Activated naive CD4-positive, alpha-beta T cell treated with Interleukin-2 at 50 U/mL for 16 hours (primary cell): ENCODE data around the gene RPS21.

Experiments
- DNase-seq: peaks from one replicate; pipeline ENCODE4 v3.0.0-alpha.2; 2020

Gene RPS21

DNA sequence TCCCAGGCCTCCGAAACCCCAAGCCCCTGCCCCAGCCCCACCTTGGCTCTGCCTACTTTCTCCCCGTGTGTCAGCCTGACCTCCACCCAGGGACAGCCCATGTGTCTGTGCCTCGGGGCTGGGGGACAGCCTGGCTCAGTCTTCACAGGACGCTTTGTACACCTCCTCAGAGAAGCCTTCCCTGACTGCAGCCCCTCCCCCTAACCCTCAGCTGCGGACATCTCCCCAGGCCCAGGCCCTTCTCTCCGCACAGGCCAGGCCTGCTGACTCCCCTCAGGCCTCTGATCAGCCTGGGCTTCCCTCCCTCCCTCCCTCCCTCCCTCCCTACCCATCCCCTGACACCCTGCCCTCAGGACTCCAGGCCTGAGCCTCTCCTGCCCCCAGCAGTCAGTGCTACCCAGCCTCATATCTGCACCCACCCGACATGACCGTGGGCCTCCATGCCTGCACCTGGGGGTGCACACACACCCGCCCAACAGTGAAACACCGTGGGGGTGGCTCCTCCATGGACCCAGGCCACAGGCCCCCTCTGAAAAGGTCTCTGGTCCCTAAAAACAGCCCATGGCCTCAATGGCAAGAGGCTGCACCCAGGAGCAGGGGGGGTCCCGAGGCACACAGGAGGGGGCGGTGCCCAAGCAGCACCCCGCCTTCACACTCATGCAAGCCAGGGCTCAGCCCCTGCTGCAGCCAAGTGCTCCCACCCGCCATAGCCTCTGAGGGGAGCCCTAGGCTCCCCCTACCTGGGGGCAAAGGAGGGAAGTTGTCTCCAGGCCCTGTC lies 32.7 kb upstream of the RPS21 start:
- DNase-seq: no peak

DNA sequence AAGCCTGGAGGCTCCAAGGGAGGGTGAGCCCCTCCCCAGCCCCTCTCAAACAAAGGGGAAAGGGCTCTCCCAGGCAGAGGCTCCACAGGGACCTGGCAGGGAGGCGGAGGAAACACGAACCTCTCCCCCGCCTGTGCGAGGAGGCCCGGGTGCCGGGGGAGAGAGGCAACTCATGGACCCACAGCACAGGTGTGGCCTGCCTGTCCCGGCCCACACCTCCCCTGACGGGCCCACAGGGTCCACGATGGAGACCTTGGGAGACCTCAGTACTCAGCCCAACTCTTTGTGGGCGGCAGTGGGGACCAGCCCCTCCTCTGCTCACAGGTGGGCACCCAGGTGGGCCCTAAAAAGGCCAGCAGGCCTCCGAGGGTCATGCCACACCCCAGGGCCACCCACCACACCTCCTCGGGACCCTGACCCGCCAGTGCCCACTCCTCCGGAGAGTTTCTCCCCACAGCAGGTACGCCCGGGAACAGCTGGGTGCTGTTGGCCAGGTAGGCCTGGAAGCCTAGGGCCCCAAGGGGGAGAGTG lies 32.0 kb upstream of the RPS21 start:
- DNase-seq: no peak

DNA sequence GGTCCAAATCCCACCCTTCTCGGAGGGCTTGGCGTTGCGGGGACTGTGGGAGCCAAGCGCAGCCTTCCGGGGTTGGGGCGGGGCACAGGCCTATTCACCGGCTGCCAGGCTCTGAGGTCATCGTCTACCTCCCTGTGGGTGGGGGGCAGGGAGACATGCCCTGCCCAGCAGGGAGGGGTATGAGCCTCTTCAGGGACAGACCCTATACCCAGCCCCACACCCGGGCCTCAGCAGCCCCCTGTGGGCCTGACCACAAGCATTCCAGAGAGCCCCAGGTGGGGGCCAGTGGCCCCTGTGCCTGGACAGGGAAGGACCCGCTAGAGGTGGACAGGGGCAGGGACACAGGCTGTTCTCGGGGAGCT lies 31.4 kb upstream of the RPS21 start:
- DNase-seq: no peak

DNA sequence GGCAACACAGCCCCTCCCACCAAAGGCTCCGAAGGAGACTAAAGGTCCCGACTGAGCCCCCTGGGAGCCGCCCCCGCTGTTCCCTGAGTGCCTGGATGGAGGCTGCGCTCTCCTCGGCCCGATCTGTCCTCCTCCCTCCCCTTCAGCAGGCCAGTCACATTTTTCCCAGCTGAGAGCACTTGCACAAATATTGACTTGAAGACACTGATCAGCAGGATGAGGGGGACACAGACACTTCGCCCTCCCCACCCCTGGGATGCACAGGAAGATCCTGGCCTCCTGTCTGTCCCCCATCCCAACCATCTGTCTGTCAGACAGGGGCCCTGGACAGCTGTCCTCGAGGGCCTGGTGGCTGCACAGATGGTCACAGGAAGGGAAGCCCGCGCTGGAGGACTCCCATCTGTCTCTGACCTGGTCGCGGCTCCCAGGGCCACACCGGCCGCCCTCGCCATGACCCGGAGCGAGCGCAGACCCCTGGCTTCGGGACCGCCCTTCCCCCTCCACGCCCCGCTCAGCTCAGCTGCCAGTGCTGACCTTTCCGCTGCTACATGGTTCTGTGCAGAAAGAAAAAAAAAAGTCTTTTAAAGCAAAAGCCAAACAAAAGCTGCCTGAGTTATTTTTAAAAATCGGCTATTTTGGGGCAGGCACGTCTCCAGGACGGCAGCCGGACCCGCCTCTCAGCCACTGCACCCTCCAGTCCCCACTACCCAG lies 30.9 kb upstream of the RPS21 start:
- no peak for DNase-seq

DNA sequence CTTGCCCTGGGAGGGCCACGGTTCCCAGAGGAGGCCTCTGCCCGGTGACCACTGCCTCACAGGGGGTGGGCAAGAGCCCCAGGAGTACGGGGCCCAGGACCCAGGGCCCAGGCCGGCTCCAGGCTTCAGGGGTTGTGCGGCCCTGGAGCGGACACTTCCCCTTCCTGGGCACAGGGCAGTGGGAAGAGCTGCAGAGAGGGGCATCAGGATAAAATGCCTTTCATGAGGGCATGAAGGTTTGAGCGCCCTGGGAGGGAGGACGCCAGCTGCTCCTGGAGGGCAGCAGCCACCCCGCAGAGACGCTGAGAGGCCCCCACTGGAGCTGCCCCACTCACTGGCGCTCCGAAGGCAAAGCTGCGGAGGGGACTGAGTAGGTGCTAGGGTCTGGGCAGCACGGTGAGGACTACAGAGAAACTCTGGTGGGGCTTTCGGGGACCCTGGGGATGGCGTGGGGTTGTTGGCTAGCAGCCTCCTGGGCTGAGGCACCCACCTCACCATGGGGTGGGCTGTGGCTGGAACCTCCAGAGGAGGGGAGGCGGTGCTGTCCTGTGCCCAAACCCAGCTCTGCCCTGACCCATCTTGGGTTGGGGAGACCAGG lies 30.2 kb upstream of the RPS21 start:
- DNase-seq: no peak

DNA sequence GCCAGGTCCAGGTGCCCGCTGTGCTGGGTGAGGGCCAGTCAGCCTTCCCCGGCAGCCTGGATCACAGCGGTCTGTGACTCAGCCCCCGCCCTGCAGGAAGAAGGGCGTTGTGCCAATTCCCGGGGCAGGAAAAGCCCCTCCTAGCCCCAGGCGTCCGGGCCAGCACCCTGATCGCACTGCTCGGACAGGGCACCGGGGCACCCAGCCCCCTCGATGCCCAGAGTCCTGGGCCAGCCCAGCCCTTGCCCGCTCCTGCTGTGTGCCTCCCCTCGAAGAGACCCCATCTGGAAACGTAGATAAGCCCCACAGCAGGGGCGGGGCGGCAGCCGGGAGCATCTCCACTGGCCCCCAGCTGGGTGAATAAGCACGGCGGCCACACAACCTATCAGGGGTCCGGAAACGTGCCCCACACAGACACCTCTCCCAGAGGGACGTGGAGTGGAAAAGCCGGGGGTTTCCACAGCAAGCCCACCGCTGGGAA lies 29.7 kb upstream of the RPS21 start:
- no peak for DNase-seq

DNA sequence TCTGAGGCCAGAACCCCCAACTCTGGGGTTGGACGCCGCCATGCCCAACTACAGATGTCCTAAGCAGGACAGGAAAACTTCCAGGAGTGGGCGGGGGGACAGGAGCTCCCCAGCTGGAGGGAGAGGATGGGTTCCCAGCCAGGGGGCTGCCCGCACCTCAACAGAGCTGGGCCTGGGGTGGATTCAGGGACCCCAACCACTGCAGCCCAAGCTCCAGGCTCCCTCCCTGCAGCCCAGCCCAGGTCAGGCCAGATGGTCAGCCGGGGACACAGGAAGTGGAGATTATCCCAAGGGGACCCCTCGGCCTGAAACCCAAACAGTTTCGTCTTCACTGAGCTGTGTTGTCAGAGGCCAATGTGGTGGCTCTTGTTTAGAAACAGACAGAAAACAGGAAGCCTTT lies 29.2 kb upstream of the RPS21 start:
- no peak for DNase-seq

DNA sequence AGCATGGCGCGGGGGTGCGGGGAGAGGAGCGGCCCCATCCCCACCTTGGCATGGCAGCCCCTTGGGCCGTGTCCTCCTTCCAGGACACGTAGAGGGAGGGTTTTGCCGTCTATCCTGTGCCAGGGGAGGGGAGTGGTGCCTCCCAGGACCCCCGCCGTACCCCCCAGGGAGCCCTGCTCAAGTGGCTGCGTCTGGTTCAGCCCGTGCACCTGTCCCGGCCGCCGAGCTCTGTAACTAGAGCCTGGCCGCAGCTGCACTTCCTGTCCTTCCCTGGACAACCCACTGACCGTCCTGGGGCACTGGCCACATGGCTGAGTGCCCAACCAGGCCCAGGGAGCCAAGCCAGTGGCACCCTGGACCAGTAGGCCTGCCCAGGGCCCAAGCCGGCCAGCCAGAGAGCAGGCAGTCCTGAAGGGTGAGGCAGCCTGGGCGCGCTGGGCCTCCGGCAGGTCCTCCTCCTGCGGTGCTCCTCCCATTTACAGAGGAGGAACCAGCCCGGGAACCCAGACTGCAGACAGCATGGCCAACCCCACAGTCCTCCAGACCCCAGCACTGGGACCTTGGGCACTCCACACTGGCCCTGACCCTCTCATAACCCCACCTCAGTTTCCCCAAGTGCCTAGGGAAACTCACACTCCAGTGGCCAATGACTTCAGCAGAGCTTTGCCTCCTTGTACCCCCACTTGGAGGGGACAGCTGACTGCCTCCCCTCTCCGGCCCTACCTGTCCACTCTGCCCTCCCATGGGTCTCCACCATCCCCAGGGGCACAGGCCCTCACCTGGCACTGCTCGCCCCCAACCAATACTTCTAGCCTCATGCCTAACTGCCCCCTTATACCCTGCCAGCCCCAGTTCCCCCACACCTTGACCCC lies 28.5 kb upstream of the RPS21 start:
- DNase-seq: no peak

DNA sequence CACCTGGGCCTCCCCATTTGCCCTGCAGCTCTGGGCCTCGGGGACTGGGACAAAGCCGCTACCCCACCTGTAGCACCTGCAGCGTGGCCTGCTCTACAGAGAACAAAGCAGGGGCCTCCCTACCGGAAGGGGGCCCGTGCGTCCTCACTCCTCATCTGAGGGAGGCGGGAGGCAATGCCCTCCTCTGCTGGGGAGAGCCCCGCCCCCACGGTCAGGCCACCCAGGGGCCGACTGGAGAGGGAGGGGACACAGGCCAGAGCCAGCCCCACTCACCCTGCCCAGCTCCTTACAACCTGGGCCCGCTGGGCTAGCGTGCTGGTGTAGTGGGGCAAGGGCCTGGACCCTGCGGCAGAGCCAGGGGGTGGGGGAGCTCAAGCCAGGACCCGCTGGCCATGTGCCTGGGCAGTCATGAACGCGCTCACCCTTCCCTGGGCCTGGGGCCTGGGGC lies 27.8 kb upstream of the RPS21 start:
- DNase-seq: no peak

DNA sequence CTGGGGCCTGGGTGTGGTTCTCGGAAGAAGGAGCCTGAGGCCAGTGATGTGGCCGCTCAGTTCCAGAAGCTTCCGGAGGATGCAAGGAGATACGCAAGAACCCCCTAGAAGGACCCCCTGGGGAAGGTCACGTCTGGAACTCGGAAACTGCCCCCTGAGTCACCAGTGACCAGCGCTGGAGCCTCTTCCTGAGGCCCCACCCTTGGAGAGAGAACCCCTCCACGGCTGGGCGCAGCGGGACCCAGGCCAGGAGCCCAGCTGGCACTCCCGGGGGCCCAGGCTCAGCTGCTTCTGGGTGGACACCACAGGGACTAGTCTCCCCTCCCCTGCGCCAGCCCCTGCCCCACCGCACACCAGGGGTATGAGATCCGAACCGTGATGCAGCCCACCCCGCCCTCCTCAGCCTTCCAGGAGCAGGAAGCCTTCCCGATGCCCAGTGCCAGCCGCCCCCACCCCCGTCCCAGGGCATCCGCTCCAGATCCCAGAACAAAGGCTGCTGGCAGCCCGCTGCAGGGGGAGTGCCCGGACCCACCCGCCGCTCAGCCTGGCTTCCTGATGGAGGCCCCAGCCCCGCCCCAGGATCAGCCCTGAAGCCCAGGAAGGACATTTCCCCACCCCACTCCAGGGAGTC lies 27.3 kb upstream of the RPS21 start:
- no peak for DNase-seq

DNA sequence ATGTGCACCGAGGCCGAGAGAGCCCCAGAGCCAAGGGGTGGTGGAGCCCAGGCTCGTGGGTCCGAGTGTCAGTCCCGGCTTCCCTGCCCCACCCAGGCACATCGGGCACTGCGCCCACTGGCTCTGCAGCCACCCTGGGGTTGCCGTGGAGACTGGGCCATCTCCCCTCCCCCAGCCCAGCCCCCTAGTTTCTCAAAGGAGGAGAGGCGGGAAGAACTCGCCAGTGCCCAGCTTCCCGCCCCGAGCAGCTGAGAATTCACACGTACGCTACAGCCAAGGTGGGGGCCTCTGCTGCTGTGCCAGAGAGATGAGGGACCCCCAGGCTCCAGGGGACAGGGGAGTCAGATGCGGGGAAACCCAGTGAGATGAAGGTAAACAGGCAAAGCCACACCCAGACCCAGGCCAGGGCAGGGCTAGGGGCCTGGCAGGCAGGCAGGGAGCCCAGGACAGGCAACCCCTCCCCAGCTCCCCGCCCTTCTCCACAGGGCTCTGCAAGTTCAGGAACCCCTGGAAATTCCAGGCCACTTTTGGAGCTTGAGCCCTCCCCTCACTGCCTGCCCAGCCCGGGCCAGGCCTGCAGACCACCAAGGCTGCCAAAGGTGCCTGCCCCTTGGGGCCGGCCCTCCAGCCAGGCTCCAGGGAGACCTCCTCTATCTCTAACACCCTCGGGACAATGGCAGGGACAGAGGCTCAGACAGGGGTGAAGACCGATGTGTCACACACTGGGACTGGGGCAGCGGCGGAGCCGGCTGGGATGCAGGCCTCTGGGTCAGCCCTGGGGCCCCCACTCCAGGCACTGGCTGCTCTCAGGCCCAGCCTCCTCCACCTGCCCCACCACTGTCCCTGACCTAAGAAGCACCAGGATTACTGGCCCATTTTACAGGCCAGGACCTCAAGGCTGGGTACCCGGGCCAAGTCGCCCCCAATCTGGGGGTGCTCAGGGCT lies 25.8 kb upstream of the RPS21 start:
- no peak for DNase-seq

DNA sequence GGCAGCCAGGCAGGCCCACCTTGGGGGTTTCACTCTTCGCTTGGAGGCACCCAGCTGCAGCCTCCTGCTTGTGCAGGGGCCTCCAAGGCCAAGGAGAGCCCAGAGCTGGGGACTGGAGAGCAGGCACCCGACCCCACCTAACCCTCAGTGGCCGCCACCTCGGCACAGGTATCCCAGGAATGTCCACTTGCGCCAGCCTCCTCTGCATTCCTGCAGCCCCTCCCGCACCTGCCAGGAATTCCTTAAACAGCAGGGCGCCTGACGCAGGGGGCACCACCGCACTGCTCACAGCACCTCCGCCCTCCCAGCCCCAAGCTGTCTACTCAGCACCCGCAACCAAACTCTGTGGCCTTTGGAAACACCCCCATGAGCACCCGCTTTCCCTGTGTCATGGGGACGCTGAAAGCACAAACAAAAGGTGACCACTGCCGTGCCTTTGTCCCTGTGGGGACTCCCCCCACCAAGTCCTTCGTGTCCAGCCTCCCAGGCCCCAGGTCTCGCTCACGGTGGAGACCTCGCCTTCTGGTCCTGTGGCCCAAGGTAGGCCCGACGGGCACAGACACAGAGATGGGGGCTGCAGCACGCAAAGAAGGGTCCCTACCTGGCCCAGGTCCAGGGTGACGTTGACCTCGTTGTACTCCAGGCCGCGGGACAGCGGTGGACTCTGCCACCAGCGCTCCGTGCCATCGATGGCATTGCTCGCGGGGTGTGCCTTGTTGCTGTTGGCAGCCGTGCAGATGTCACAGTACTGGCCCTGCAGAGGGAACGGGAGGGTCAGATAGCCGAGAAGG lies 24.9 kb upstream of the RPS21 start:
- no peak for DNase-seq

DNA sequence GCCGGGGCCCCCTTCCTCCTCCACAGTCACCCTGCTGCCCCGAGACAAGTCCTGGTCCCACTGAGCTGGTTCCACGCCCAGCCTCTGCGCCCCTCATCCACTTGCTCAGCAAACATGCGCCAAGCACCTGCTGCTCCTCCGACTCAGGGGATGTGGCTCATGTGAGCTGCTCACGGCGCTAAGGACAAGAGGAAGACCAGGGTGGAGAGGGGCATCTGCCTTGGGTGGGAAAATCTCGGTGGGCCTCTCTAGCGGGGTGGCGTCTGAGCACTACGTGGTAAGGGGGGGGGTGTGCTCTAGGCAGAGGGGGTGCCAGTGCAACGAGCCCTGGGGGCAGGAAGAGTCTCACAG lies 24.3 kb upstream of the RPS21 start:
- DNase-seq: no peak

DNA sequence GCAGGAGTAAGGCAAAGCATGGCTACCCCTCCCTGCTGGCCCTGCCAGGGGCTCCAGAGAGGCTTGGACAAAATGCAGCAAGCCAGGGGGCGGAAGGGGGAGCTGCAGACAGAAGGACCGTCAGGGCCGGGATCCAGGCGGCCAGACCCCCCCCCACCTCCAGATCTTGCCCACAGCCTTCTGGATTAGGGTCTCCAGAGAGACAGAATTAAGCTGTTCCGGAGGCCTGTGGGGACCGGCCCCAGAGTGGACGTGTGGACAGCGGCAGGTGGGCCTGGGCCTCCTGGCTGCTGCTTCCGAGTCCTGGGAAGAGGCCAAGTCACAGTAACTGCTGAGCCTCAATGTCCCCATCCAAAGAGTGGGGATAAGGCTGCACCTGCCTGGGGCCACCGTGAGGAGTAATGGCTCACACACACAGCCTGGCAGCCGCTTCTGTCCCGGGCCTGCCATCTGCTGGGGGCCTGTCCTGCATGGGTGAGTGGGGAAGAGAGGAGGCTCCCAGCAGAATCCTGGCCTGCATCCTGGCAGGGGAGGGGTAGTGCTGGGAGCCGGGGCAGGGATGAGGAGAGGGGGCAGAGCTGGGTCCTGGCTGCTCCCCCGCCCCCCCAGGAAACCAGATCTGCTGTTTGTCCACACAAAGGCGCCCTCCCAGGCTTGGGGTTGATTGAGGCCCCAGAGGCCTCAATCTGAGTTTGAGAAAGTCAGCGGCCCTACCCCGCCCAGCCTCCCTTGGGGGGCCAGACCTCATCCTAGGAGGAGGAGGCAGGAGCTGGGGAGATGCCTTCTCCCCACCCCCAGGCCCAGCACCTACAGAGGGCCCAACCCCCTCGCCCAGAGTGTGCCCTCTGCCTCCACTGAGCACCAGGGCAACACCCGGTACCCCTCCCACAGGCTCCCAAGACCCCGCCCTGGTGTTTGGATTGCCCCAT lies 23.6 kb upstream of the RPS21 start:
- no peak for DNase-seq

DNA sequence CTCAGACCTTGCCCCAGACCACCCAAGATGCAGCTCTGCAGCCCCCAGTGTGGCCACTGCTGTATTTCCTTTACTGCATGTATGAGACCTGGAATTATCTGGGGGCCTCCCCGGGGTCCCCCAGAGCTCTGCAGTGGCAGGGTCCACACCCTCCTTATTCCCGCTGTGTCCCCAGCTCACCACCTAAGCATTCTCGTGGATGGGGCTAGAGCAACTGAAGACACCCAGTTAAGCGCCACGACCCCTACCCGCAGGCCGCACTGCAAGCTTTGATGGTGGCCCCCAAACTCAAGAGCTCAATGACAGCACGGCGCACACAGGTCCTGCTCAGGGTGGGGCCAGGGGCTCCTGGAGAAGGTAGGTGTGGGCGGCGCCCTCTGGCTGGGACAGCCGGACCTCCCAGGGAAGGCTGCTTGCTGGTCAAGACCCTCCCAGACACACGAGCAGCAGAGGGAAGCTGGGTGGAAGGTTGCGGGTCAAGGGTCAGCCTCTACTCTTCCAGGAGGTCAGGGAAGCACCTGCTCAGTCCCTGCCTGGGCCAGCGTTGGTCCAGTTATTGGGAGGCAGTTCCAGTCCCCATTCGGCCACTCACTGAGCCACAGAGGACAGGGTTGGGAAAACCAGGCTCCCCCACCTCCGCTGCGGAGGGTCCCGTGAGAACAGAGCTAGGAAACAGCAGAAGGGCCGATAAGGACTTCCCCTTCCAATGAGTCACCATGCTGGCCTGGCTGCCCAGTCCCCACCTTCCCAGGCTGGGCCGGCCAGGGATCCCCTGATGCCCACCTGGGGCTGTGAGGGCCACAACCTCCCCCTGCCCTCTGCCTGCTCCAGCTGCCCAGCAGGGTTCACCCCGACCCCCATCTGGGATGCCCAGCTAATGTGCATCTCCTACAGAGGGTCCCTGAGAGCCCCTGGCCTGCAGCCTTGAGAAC lies 22.7 kb upstream of the RPS21 start:
- DNase-seq: no peak

DNA sequence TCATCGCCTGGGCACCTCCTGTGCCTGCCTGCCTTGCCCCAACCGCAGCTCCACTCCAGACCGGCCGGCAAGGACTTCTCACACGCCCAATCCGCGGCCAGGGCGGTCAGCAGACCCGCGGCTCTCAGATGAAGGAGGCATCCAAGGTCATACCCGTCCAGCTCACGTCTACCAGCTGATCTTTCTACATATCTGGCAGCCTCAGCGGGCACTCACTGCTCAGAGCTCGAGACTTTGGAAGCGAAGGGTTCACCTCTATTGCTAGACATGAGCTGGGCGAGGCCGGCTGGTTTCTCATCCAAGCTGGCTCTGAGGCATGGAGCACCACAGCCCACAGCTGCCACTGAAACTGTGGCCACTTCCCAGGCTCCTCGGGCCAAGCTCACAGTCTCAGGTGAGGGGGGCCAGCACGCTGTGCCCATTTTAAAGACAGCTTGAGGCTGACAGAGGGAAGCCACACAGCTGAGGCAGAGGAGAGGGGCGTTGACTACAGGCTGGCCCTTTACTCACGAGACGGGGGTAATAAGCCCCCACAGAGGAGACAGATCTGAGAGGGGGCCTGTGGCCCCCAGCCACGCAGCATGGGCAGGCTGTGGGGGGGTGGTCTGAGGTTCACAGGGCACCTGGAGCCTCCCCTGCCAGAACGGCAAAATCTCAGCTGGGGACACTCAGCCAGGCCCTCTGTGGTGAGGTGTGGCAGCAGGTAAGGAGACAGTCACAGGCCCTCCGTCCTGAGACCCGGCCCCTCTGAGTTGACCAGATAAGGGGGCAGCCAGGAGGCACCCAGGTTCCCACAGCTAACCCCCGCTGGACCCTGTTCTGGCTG lies 21.8 kb upstream of the RPS21 start:
- no peak for DNase-seq

DNA sequence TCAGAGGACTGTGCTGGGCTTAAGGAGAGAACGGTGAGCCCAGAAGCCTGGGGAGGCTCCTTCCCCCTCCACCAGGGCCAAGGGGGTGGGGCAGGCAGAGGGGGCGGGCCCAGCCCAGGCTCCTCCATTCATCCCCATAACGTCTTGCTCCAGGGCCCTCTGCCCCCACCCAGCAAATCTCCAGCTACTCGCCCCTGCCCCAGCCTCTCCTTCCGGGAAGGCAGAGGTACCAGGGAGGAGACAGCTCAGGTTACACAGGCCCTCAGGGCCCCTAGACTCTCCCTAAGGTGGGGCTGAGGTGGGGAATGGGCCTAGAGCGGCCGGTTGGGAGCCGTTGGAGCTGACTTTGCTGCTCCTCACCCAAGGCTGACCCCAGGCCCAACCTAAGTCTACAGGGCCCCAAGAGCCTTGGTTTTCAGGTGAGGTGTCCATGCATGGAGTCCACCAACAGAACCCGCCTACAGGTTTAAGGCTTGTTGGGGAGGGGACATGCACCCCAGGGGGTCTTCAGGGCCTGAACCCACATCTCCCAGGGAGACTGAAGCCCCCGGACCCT lies 21.0 kb upstream of the RPS21 start:
- DNase-seq: no peak
